Mesenchymal stem cell (in vitro differentiated cells and primary cell): ENCODE results near the gene OTOL1.
"Not testable (repeated sequence)": the region's sequence is repeated elsewhere in the genome, so short reads cannot be mapped to it uniquely, and the experiment has no call there.

Source experiments
- DNase-seq: peaks from one replicate; pipeline ENCODE4 v3.0.0-alpha.2; 2013
- H2AFZ ChIP-seq: one replicate; pipeline ENCODE4 v1.6.1; 2013; ENCODE audit warnings: low read depth, mild to moderate bottlenecking, control low read depth, inconsistent platforms, low read length, moderate library complexity
- H2AK5ac ChIP-seq: 2 replicates; pipeline ENCODE4 v1.6.1; 2013; ENCODE audit warnings: low read length, moderate library complexity, mild to moderate bottlenecking, inconsistent platforms; ENCODE audit not compliant: severe bottlenecking
- H2BK120ac ChIP-seq: one replicate; pipeline ENCODE4 v1.6.1; 2013; ENCODE audit warnings: low read depth, mild to moderate bottlenecking, inconsistent platforms, low read length, moderate library complexity
- H2BK12ac ChIP-seq, 2 experiments: one replicate each; pipeline ENCODE4 v1.6.1; 2013; ENCODE audit warnings: inconsistent platforms in 2 of 2, low read length in 2 of 2, mild to moderate bottlenecking in 2 of 2, moderate library complexity in 2 of 2, control low read depth in 1 of 2
- H2BK15ac ChIP-seq: one replicate; pipeline ENCODE4 v1.6.1; 2013; ENCODE audit warnings: mild to moderate bottlenecking, low read depth, inconsistent platforms; ENCODE audit not compliant: poor library complexity, severe bottlenecking
- H2BK5ac ChIP-seq: 2 replicates; pipeline ENCODE4 v1.6.1; 2013; ENCODE audit warnings: low read depth, mild to moderate bottlenecking, low read length, control low read depth, inconsistent platforms; ENCODE audit not compliant: poor library complexity, severe bottlenecking
- H3K14ac ChIP-seq, 2 experiments: one replicate each; pipeline ENCODE4 v1.6.1; 2013; ENCODE audit warnings: inconsistent platforms in 2 of 2, low read length in 2 of 2, control low read depth in 1 of 2, mild to moderate bottlenecking in 1 of 2, moderate library complexity in 1 of 2
- H3K18ac ChIP-seq, 2 experiments: one replicate each; pipeline ENCODE4 v1.6.1; 2013; ENCODE audit warnings: inconsistent platforms in 2 of 2, low read length in 2 of 2, control low read depth in 1 of 2, low read depth in 1 of 2, mild to moderate bottlenecking in 1 of 2
- H3K23ac ChIP-seq, 2 experiments: one replicate each; pipeline ENCODE4 v1.6.1; 2013; ENCODE audit warnings: inconsistent platforms in 2 of 2, low read length in 2 of 2, mild to moderate bottlenecking in 2 of 2, moderate library complexity in 2 of 2, control low read depth in 1 of 2
- H3K27ac ChIP-seq: 2 replicates; pipeline ENCODE4 v1.5.1; 2013; ENCODE audit warnings: mild to moderate bottlenecking, moderate library complexity, low read length, control low read depth, inconsistent platforms; ENCODE audit not compliant: poor library complexity, severe bottlenecking
- H3K27me3 ChIP-seq, 2 experiments: 2 replicates each; pipeline versions ENCODE4 v1.6.1 to v1.7.0; 2013; ENCODE audit warnings: low read length in 2 of 2, mild to moderate bottlenecking in 2 of 2, moderate library complexity in 2 of 2, control low read depth in 1 of 2, inconsistent platforms in 1 of 2; ENCODE audit not compliant: control insufficient read depth in 1 of 2, insufficient read depth in 1 of 2
- H3K36me3 ChIP-seq, 2 experiments: 2 replicates each; pipeline versions ENCODE4 v1.6.1 to v1.7.0; 2013; ENCODE audit warnings: low read length in 2 of 2, control low read depth in 1 of 2, inconsistent platforms in 1 of 2, low read depth in 1 of 2, mild to moderate bottlenecking in 1 of 2; ENCODE audit not compliant: insufficient read depth in 2 of 2, control insufficient read depth in 1 of 2
- H3K4ac ChIP-seq, 2 experiments: one replicate each; pipeline ENCODE4 v1.6.1; 2013; ENCODE audit warnings: inconsistent platforms in 2 of 2, low read length in 2 of 2, mild to moderate bottlenecking in 2 of 2, moderate library complexity in 2 of 2, control low read depth in 1 of 2, low read depth in 1 of 2
- H3K4me1 ChIP-seq: 2 replicates; pipeline ENCODE4 v1.6.1; 2013; ENCODE audit warnings: low read depth, low read length, control low read depth; ENCODE audit not compliant: control insufficient read depth, insufficient read depth
- H3K4me2 ChIP-seq: 2 replicates; pipeline ENCODE4 v1.6.1; 2013; ENCODE audit warnings: low read length, mild to moderate bottlenecking, inconsistent platforms; ENCODE audit not compliant: poor library complexity, severe bottlenecking
- H3K4me3 ChIP-seq, 2 experiments: 2 replicates each; pipeline versions ENCODE4 v1.5.1 to v1.7.0; 2013; ENCODE audit warnings: low read length in 2 of 2, mild to moderate bottlenecking in 2 of 2, control low read depth in 1 of 2, low read depth in 1 of 2; ENCODE audit not compliant: insufficient read depth in 1 of 2
- H3K79me1 ChIP-seq: replicated peaks from 2 replicates; pipeline ENCODE4 v1.6.1; 2013; ENCODE audit warnings: mild to moderate bottlenecking, control low read depth, low read length, inconsistent platforms; ENCODE audit not compliant: poor library complexity, severe bottlenecking
- H3K9ac ChIP-seq: 2 replicates; pipeline ENCODE4 v1.7.0; 2013; ENCODE audit warnings: mild to moderate bottlenecking, low read length, moderate library complexity
- H3K9me3 ChIP-seq: 2 replicates; pipeline ENCODE4 v1.7.0; 2013; ENCODE audit warnings: mild to moderate bottlenecking, low read length; ENCODE audit not compliant: control insufficient read depth
- H4K8ac ChIP-seq: one replicate; pipeline ENCODE4 v1.6.1; 2013; ENCODE audit warnings: inconsistent platforms, mild to moderate bottlenecking, low read length, moderate library complexity
- H4K91ac ChIP-seq: one replicate; pipeline ENCODE4 v1.6.1; 2013; ENCODE audit warnings: mild to moderate bottlenecking, low read length, inconsistent platforms
- WGBS: methylation state at CpG from one replicate; pipeline ENCODE4 v1.1.7; 2013; ENCODE audit warnings: mixed read lengths; 5-methylcytosine and 5-hydroxymethylcytosine counted together

Gene OTOL1

GRCh38 chr3:161488284-161488683 lies 8.3 kb upstream of the OTOL1 start:
- not testable (repeated sequence) for H3K4me2 ChIP-seq, H4K91ac ChIP-seq, H3K27me3 ChIP-seq, H3K23ac ChIP-seq, H4K8ac ChIP-seq, H2BK120ac ChIP-seq, H2AK5ac ChIP-seq, H3K27ac ChIP-seq, DNase-seq, H2BK5ac ChIP-seq, H3K14ac ChIP-seq, H3K4me1 ChIP-seq, H3K4me3 ChIP-seq, H3K18ac ChIP-seq, H2AFZ ChIP-seq, H3K79me1 ChIP-seq, H3K9ac ChIP-seq, H3K36me3 ChIP-seq, H2BK15ac ChIP-seq, H2BK12ac ChIP-seq, H3K9me3 ChIP-seq, H3K4ac ChIP-seq
- WGBS: 67% methylated on average over 1 of the region's 1 CpG

- no peak overlapping the region for H2BK15ac ChIP-seq
Observed at GRCh38 chr3:161489395-161489794, 7.2 kb upstream of the OTOL1 start.

DNA sequence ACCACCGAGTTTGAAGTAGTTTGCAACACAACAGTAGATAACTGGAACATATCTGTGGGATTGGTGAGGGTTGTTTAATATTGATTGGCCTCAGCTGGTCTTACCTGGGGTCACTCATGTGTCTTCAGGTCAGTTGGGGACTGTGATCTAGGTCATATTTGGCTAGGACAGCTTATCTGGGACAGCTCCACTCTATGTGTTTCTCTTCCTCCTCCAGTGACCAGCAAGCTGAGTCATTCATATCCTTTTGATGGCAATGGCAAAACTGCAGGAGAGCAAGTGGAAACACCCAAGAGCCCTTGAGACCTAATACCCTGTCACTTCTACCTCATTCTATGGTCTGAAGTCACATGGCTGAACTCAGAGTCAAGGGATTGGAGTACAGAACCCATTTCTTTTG lies 5.8 kb upstream of the OTOL1 start:
- H3K4me3 ChIP-seq, H3K18ac ChIP-seq, H3K27me3 ChIP-seq: not testable (repeated sequence)

More at GRCh38 chr3:161489395-161489794, 7.2 kb upstream of the OTOL1 start:
- Histone ChIP-seq H3K9ac (no peak overlapping the region), H2BK12ac (no peak overlapping the region), H2BK5ac (no peak overlapping the region), H3K27ac (no peak overlapping the region), H3K4ac (no peak overlapping the region), H3K4me1 (no peaks in the 10 kb centered on the region), H3K27me3 (no peaks in the 10 kb centered on the region), H3K36me3 (no peaks in the 10 kb centered on the region), H3K4me2 (no peak overlapping the region), H3K14ac (no peak overlapping the region), H4K8ac (no peak overlapping the region), H3K18ac (no peak overlapping the region), H2BK120ac (no peak overlapping the region), H2AFZ (no peak overlapping the region), H3K23ac (no peak overlapping the region), H3K9me3 (no peaks in the 10 kb centered on the region), H3K79me1 (no peaks in the 10 kb centered on the region), H2AK5ac (no peak overlapping the region), H4K91ac (no peak overlapping the region), H3K4me3 (no peak overlapping the region)
- DNase-seq: no peak

DNA sequence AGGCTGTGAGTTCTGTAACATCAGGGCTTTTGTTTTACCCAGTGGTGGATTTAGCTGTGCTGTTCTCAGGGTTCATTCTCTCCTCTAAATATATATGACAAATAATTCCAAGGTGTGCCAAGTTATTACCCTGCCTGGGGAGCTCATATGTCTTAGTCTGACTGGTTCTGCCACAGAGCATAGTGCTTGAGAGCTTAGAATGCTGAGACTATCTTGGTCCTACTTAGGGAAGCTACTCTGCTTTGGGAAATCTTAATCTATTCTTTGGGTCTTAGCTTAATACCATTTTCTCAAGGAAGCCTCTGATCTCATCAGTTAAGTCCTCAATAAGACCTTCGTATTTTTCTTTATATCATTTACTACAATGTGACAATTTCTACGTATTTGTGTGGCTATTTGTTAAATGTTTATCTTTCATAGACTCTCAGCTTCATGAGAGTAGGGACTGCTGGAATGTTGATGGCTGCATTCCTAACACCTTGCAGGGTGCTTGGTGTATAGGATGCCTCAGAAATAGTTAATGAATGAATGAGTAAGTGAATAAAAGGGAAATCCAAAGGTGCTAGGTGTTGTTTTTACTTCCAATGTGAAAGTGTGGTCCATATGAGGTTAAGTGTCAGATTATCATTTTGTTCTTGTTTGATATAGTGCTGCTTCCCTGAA lies 1.8 kb downstream of the OTOL1 start:
- H3K18ac ChIP-seq: no peak overlapping the region
- H2BK15ac ChIP-seq: no peak overlapping the region
- no peak overlapping the region for H2BK120ac ChIP-seq

More for the DNA sequence above, 5.8 kb upstream of the OTOL1 start:
- not testable (repeated sequence) for H2BK12ac ChIP-seq, H3K9ac ChIP-seq, H3K36me3 ChIP-seq, H2AK5ac ChIP-seq, H3K4ac ChIP-seq, H4K8ac ChIP-seq, H3K79me1 ChIP-seq, H3K4me2 ChIP-seq, H2AFZ ChIP-seq, H2BK15ac ChIP-seq, H2BK120ac ChIP-seq, H3K27ac ChIP-seq, DNase-seq, H3K9me3 ChIP-seq, H3K14ac ChIP-seq, H4K91ac ChIP-seq, H3K23ac ChIP-seq, H3K4me1 ChIP-seq, H2BK5ac ChIP-seq
- WGBS: 79% methylated on average over 1 of the region's 1 CpG

More for the DNA sequence above, 1.8 kb downstream of the OTOL1 start:
- Histone ChIP-seq H2AK5ac (no peak overlapping the region), H3K9ac (no peak overlapping the region), H2BK12ac (no peak overlapping the region), H2AFZ (no peak overlapping the region), H3K36me3 (no peaks in the 10 kb centered on the region), H4K8ac (no peak overlapping the region), H3K27me3 (no peaks in the 10 kb centered on the region), H3K23ac (no peak overlapping the region), H3K4me2 (no peak overlapping the region), H3K14ac (no peak overlapping the region), H3K4me1 (no peaks in the 10 kb centered on the region), H2BK5ac (no peak overlapping the region), H3K4me3 (no peak overlapping the region), H3K9me3 (peaks cover 8% of the 10 kb centered on the region), H4K91ac (no peak overlapping the region), H3K4ac (no peak overlapping the region), H3K79me1 (no peaks in the 10 kb centered on the region), H3K27ac (no peak overlapping the region)
- 62% methylated on average over 1 of the region's 2 CpGs for WGBS
- no peak for DNase-seq
